GM19240 (cell line): ENCODE results near the gene FGF1.

Experiments
- DNase-seq: peaks from one replicate; pipeline ENCODE4 v3.0.0; 2011; ENCODE audit warnings: low spot score; ENCODE audit not compliant: insufficient read length

FGF1 gene

DNA sequence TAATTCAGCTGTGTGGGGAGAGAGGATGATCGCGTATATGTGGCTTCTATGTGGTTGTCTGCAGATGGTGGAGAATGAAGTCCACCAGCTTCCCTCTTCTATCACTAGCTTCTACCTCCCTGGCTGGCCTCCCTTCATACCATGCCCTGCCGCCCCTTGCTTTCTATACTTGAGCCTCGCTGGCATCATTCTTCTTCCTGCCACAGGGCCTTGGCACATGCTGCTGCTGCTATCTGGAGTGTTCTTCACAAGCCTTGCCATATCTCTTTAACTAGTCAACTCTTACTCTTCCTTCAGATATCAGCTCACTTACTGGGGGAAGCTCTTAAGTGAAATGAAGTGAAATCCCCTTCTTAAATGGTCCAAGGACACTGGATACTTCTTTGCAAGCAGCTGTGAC, 100.4 kb downstream of the FGF1 start:
- no peak for DNase-seq

DNA sequence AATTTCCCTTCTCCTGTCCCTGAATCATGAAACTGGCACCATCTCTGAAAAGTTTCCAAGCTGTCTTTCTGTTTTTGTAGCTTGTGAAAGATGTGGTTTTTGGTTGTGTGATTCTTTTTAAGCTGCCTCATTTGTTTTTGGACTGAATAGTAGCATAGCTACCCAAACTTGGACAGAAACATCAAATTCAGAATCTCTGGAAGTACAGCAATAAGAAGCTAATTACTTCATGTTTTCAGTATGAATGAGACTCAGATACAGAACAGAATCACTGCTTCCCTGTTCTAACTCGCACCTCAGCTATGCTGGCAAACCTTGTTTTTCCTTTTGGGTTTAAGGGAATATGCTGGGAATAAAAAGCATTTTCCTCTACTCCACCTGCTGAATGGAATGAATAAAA, 101.0 kb downstream of the FGF1 start:
- DNase-seq = no peak

DNA sequence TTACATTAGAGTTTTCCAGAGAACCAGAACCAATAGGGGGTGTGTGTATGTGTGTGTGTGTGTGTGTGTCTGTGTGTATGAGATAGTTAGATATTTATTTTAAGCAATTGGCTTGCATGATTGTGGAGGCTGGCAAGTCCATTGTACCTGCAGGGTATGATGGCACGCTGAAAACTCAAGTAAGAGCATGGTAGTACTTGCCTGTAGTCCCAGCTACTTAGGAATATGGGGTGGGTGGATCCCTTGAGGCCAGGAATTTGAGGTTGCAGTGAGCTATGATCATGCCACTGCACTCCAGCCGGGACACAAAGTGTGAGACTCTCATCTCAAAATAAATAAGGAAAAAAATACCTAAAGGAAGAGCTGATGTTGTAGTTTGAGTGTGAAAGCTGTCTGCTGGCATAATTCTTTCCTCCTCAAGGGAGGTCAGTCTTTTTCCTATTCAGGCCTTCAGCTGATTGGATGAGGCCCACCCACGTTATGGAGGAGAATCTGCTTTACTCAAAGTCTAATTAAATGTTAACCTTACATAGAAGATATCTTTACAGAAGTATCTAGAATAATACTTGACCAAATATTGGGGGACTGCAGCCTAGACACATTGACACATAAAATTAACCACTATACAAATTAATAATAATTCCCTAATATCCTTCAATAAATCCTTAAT, 107.6 kb downstream of the FGF1 start:
- no peak for DNase-seq

DNA sequence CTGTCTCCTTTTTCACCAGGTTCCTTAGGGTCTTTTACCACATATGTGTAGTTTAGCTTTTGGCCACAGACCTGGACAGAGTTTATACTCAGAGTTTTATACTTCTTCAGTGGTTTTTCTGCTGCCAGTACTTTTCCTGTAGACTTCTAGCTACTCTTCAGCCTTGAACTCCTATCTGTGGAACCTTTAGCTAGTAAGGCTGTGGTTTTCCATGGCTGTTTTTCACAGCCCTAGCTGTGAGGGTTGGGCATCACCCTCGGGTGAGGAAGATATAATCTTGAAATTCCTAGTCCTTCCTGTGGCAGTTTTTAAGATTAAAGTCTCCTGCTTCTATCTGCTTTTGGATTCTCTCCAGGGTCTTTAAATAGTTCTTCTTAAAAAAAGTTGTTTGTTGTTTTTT, 109.1 kb downstream of the FGF1 start:
- no peak for DNase-seq

DNA sequence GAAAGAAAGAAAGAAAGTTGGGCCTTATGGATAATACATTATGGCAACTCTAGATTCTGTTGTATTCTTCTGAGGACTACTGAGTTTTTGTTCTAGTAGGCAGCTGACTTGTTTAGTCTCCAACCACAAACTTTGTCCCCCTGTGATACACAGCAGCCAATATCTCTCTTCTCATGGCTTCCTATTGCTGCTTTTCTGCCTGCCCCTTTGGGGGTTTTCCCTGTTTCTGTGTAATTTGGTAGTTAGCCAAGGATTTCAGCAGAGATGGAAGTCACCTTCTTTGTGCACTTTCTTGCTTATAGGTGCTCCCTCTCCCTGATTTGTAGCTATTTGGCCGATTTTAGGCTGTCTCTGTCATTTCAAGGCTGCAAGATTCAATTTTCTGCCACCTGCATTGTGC, 109.6 kb downstream of the FGF1 start:
- no peak for DNase-seq

DNA sequence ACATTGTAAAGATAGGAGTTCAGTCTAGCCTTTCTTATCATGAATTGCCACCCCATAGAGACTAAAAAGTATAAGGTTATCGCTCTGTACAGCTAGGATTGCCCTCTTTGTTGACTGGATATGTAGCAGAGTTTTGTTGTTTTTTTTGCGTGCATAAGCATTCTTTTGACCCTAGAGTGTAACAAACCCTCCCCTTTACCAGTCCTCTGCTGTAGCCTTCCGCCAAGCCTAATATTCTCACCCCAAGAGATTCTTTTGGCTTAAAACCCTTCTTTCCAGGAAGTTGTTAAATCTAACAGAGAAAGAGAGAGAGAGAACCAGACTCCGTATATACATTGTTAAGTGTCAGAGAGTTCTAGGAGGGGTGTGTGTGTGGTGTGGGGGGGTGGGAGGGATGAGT, 113.9 kb downstream of the FGF1 start:
- no peak for DNase-seq

DNA sequence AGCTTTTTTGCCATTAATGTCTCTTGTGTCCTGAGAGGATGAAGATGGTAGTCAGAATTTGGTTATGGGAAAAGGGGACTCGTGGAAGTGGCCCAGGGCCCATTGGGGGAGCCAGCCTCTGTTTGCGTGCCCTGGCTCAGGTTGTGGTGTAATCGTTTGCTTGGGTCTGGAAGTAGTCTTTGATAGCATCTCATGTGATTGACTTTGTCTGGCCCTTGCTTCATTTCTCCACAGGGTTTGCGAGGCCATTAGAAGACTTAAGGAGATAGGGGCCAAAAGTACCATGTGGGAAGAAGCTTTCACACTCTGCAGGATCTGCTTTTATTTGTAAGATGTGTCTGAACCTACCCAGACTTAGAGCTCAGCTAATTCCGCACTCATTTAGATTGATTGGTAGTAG, 114.5 kb downstream of the FGF1 start:
- DNase-seq = no peak

DNA sequence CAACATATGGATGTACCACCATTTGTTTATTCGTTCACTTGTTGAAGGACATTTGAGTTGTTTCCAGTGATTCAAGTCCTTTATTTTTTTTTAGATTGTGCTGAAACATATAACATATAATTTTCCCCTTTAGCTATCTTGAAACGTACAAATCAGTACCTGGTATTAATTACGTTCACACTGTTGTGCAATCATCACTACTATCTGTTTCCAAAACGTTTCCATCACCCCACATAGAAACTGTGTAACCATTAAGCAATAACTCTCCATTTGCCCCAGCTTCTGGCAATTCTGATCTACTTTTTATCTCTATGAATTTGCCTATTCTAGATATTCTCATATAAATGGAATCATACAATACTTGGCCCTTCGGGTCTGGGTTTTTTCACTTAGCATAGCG, 116.0 kb downstream of the FGF1 start:
- no peak for DNase-seq

DNA sequence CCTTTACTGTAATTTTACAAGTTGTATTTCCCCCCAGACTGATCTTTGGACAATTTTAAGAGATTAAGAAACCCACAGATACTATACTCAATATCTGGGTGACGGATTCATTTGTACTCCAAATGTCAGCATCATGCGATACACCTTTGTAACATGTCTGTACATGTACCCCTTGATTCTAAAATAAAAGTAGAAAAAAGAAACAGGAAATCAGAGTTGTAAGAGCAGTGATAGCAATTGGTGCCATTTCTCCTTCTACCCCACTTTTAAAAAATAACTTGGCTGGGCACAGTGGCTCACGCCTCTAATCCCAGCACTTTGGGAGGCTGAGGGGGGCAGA, 116.9 kb downstream of the FGF1 start:
- no peak for DNase-seq

DNA sequence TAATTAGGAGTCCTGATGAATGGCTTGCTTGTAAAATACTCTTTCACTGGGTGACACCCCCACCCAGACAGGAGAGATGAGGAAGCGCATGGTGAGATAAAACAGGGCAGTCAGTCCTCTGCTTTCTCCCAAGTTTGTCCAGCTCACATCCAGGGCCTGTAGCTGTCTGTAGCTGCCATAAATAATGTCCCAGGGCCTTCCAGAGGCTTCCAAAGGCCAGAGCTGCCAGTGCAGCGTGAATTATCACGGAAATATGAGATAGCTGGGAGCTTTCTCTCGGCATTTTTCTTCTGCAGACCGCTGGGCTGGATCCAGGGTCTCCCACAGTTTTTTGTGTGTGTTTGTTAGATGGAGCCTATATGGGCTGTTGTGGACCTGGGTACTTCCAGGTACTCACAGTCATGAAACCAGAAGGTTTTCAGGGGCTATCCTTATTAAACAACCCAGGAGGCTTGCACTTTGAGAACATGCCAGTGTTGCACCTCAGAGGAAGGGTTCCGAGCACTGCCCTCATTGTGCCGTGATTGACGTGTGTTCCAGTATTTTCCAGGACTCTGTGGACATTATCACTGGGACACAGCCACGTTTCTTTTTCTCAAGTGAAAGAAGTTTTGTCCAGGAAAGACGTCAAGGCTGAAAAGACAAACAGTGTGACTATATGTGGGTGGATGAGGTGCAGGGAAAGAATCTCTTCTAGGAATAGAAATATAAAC, 117.5 kb downstream of the FGF1 start:
- no peak for DNase-seq

DNA sequence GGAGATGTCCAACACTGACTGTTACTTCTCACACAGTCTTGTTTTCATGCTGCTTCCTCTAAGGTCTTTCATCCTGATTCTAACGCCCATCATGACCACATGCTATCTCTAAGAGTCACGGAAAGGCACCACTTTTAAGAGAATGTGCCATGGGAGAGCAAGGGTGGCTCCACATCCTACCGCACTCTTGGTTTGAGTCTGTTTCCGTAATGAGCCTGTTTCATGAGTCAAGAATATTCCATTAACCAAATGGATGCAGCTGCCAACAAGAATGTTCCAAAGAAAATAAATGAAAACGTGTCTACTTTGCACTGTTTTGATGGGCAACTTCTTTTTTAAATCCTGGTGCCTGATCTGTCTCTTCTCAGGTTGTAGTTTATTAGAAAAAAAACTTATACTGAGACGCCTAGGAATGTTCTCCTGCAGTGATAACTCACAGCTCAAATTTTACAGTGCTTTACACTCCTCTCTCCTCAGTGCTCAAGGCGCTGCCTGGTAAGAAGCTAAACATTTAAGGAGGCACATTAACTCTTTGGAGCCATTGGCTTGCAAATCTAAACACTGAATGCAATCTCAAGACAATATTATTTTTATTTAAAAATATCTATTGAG, 124.3 kb downstream of the FGF1 start:
- DNase-seq = no peak

DNA sequence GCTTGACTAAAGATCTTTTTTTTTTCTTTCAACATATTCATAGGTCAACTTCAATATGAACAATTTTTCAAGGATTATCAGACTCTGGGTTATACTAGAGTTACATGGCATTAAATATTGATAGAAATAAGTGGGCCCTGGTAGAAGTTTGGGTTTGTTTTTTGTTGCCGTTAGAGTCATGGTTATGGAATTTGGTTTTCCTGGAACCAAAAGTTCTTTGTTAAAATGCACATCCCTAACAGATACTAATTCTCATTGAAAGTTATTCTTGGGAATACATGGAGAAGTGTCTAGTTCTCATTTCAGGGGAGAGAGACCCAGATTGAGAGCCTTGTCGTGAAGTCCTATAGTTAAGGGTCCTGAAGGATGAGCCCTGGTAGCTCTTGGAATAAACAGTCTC, 124.9 kb downstream of the FGF1 start:
- no peak for DNase-seq

DNA sequence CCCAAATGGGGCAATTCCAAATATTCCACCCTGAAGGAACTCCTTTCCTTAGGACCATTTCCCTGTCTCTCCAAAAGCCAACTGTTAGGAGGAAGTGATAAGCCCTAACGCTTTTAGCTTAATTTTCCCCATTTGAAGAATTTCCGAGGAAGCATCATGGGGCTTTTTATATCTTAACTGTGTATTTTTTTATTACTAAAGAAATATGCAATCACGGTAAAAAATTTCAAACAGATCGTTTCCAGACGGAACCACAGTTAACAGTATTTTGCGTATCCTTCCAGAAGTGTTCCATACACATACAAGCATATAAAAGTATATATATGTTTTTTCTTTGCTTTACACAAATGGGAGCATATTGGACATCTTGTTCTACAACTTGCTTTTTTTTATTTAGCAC, 133.8 kb downstream of the FGF1 start:
- DNase-seq = no peak

DNA sequence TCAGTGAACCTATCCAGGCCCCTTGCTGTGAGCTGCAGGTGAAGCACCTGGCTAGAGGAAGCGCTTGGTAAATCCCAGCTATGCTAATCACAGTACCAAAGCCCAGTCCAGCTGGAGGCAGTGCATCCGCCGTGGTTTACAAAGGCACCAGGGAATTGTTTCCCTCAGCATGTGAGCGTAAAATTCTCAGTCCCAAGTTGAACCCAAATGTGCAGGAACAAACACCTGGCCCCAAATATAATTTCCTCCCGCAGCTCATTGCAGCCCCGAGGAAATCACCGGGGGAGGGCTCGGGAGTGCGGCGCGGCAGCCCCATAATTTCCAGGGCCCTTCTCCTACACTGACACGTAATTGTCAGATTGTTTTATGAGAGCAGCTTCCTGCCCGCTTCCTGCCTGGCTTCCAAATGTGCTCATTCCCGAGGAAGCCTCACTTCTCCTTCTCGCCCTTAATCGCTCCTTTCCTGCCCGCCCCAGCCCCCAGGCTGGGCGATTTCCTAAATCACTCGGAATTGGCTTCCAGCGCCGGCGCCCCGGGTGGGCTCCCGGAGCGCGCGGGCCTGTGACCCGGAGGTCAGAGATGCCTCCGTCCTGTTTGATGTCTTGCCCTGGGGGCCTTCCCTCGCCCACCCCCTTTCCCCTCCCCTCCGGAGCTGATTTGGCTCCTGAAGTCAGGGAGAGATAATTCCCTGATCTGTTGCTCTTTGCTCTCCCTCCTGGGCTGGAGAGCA, 134.4 kb downstream of the FGF1 start:
- no peak for DNase-seq

DNA sequence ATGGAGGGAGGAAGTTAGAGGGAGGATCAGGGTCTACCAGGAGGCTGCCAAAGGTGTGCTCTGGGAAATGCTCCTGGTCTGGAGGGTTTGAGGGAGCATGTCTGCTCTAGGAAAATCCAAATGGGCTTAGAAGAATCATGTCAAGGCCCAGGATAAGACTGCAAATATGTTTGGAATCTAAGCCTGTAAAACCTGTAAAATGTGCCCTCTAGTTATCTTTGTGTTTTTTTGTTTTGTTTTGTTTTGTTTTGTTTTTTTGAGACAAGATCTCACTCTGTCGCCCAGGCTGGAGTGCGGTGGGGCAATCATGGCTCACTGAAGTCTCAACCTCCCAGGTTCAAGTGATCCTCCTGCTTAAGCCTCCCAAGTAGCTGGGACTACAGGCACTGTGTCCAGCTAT, 135.4 kb downstream of the FGF1 start:
- no peak for DNase-seq

DNA sequence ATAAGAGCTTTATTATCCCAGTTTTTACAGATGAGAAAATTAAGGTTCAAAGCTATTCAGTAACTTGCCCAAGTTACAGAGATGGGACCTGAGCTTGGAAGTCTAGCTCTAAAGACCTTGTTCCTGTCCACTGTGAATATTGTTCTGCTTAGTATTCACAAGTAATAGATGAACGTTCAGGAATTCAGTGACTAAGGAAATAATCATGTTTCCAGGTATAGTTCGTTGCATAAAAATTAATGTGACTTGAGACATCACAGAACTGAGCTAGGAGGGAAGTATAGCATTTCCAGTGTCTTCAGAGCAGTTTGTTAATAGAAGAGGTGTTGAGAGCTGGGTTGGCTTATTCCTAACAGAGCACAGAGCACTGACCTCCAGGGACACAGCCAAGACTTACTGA, 136.1 kb downstream of the FGF1 start:
- no peak for DNase-seq

DNA sequence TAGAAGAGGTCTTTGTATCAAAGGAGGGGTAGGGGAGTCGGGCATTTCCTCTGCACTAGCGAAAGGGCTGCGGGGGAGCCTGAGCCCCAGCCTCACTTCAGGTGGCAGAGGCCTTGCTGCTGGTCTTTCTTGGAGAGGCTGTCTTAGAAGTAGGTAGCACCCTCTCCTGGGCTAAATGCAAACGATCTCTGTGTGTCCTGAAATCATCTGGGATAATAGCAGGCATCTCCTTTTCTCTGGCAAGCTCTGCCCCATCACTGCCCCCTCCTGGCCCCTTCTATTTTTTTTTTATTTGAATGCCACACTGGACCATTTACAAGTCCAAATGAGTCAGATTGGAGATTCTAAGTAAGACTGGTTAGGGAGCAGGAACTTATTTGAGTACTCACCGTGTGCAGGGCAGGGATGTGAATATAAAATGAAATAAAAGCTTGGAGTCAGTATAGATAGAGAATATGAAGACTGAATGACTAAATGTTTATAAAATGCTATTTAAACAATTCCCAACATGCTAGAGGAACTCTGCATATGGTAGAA, 137.1 kb downstream of the FGF1 start:
- DNase-seq = no peak

DNA sequence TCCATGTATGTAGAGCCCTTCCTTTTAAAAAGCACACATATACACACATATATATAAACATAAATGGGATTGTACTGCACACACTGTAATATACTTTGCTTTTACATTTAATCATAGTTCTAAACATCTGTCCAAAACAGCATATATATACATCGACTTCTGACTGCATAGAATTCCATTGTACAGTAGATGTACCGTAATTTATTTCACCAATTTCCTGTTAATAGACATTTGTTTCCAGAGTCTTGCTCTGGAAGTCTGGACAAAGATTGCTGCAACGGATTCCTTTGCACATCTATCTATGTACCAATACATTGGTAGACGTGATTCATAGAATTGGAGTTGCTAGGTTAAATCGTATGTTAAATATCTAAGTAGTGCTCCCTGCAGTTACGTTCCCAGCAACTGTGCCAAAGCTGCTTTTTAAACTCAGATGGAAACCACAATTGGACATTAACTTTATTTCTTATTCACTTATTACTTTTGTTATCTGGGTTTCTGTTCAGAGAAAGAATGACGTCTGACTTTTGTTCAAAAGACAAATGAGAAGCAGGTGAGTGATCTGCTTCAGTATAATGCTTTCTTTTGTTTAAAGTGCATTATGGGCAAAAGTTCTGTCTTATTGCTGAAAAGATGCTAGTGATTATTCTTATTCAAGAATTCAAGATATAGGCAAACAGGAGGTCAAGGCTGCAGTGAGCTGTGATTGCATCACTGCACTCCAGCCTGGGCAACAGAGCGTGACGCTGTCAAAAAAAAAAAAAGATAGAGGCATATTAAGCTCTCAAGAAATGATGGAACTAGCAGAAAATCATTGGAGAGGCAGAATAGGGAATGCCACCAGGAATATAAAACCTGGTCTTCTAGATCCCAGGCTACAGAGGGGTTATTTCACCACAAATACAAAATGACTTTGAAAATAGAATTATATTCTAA, 138.2 kb downstream of the FGF1 start:
- no peak for DNase-seq

DNA sequence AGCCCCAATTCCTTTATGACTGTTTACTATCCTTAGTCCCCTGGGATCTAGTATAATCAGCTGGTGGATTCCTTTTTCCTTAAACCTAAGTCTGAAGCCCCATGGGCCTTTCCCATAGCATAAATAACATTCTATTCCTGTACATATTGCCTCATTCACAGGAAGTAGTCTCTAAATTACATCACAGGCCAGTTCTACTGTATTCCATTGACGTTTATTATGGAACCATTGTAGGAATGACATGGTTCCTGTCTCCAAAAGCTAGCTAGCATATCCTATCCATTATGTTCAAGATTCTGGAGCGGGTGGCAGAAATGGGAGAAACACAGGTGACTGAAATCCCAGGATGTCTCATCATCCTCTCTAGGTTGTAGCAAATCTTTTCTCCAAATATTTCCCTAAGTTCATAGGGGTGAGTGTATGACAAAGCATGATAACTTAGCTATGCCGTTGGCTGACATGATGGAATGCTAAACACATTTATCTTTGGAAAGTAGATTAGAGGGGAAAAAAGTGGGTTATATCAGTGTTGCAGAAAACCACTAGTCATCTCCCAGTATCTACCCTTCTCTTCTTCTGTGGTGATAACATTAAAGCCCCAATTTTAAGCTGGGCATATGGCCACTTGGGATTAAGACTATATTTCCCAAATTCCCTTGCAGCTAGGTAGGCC, 140.1 kb downstream of the FGF1 start:
- no peak for DNase-seq

DNA sequence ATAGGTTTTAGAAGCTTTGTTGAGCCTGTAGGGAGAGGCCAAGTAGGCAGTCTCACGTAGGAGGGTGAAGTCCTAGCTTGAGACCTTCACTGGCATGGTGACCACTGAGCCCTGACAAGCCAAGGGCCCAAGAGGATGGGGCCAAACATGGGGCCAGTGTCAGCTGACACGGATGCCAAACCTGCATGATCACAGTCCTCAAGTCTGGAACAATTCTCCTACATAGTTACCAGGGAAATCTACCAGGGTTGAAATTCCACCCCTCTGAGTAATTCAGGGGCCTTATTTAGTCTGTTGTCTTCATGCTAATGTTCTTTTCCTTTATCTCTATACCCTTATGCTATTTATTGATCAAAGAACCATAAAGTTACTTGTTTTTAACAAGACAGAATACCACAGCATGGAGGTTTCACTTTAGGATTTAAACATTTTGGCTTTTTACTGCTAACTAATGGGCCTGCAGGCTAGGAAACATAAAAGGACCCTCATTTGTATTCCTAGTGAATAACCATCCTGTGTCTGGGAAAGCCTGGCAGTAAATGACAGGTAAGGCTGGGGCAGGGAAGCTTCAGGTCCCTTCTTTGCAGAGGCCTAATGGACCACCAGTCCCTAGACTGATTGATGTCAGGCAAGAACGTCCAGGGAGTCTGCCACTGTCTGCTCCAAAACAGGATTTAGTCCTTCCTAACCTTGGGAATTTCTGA, 140.8 kb downstream of the FGF1 start:
- DNase-seq = no peak
